Endothelial cell of umbilical vein (primary cell): Measurements from ENCODE around the gene GRM2. TPM values are rescaled to one million over a fixed set of nuclear protein-coding genes. Genes with fewer than 3 reads are reported as not detected.

Experiments used
- BruUV-seq: library from RNA; stranded (reverse); fragments of 400-500 nt; replicated peaks from 2 replicates; lab custom pipeline; 2021; lab: Mats Ljungman, UMichigan
- CTCF ChIA-PET: fragments of 300-600, 350-600 bp; sonication (Branson Sonifier 250); formaldehyde crosslinking; loops from one replicate; lab custom pipeline; 2021; ENCODE audit warnings: antibody characterized with exemption, inconsistent platforms; lab: Charles Lee
- POLR2A ChIA-PET: fragments of 300-600, 350-600 bp; sonication (Branson Sonifier 250); formaldehyde crosslinking; loops from one replicate; lab custom pipeline; 2021; ENCODE audit warnings: antibody characterized with exemption, inconsistent platforms; lab: Charles Lee
- DNase-seq: peaks from one replicate; pipeline ENCODE4 v3.0.0-alpha.2; 2011; ENCODE audit warnings: low read depth, low spot score
- FAIRE-seq: peaks from 2 replicates; lab custom pipeline; 2011; peaks lifted over from hg19 to GRCh38; lab: Jason Lieb, UNC
- H2AFZ ChIP-seq: 2 replicates; pipeline ENCODE4 v1.6.0; 2012; ENCODE audit warnings: low read depth, low read length, control low read depth, inconsistent platforms
- H3K27ac ChIP-seq: 2 replicates; pipeline ENCODE4 v1.5.1; 2011; ENCODE audit warnings: low read depth, mild to moderate bottlenecking, control low read depth, low read length, moderate library complexity; ENCODE audit not compliant: insufficient read depth
- H3K27me3 ChIP-seq, 2 experiments: 2 replicates each; pipeline versions ENCODE4 v1.6.0 to v1.6.1; 2011; ENCODE audit warnings: low read length in 2 of 2, mixed read lengths in 1 of 2; ENCODE audit not compliant: control insufficient read depth in 2 of 2, insufficient read depth in 2 of 2
- H3K36me3 ChIP-seq, 2 experiments: 2 replicates in 1 of 2; 3 replicates in 1 of 2; pipeline ENCODE4 v1.5.1; 2011; ENCODE audit warnings: low read length in 2 of 2, mild to moderate bottlenecking in 1 of 2, moderate library complexity in 1 of 2; ENCODE audit not compliant: control insufficient read depth in 2 of 2, insufficient read depth in 2 of 2; ENCODE audit errors: extremely low read depth in 1 of 2
- H3K4me1 ChIP-seq: 3 replicates; pipeline ENCODE4 v1.5.1; 2011; ENCODE audit warnings: mild to moderate bottlenecking, low read length; ENCODE audit not compliant: control insufficient read depth, insufficient read depth; ENCODE audit errors: extremely low read depth
- H3K4me2 ChIP-seq: 2 replicates; pipeline ENCODE4 v1.6.1; 2011; ENCODE audit warnings: low read length, control low read depth, mixed read lengths; ENCODE audit not compliant: insufficient read depth
- H3K4me3 ChIP-seq, 3 experiments: fragments of 200-600 bp in 1 of 3; sonication (generic), shearing (Covaris generic) in 1 of 3; replicated peaks in 1 of 3; 2 replicates each; pipeline ENCODE4 v1.5.1; 2011 to 2016; ENCODE audit warnings: control low read depth in 3 of 3, low read length in 3 of 3, mild to moderate bottlenecking in 2 of 3, inconsistent platforms in 1 of 3, low read depth in 1 of 3, moderate library complexity in 1 of 3; ENCODE audit not compliant: insufficient read depth in 1 of 3
- H3K79me2 ChIP-seq: 2 replicates; pipeline ENCODE4 v1.6.0; 2012; ENCODE audit warnings: low read length, inconsistent platforms; ENCODE audit not compliant: control insufficient read depth, insufficient read depth
- H3K9ac ChIP-seq: replicated peaks from 2 replicates; pipeline ENCODE3; 2011; ENCODE audit warnings: low read length, control low read depth; ENCODE audit not compliant: insufficient read depth; ENCODE audit errors: extremely low read depth
- H3K9me1 ChIP-seq: replicated peaks from 3 replicates; pipeline ENCODE4 v1.6.0; 2011; ENCODE audit warnings: mild to moderate bottlenecking, low read length; ENCODE audit not compliant: control insufficient read depth, insufficient read depth; ENCODE audit errors: extremely low read depth
- H3K9me3 ChIP-seq: replicated peaks from 2 replicates; pipeline ENCODE4 v1.5.1; 2012; ENCODE audit warnings: low read length, inconsistent platforms; ENCODE audit not compliant: control insufficient read depth, insufficient read depth
- H4K20me1 ChIP-seq: replicated peaks from 2 replicates; pipeline ENCODE3; 2011; ENCODE audit warnings: mild to moderate bottlenecking, low read length; ENCODE audit not compliant: control insufficient read depth, insufficient read depth; ENCODE audit errors: extremely low read depth
- EZH2 ChIP-seq: IDR thresholded peaks from 2 replicates; pipeline ENCODE4 v1.6.1; 2012; ENCODE audit warnings: borderline replicate concordance, low read depth, mild to moderate bottlenecking, moderate library complexity, low read length, inconsistent platforms; ENCODE audit not compliant: severe bottlenecking
- FOS ChIP-seq: IDR thresholded peaks from 2 replicates; pipeline ENCODE4 v1.6.1; 2011; ENCODE audit warnings: mild to moderate bottlenecking, low read length, moderate library complexity, borderline replicate concordance; ENCODE audit not compliant: insufficient read depth
- GATA2 ChIP-seq: IDR thresholded peaks from 2 replicates; pipeline ENCODE4 v1.7.0; 2011; ENCODE audit warnings: low read depth, mild to moderate bottlenecking, moderate library complexity, mixed read lengths, low read length; ENCODE audit not compliant: insufficient read length, insufficient read depth
- JUN ChIP-seq: IDR thresholded peaks from 2 replicates; pipeline ENCODE4 v1.6.1; 2011; ENCODE audit warnings: borderline replicate concordance, low read depth; ENCODE audit not compliant: insufficient read length, insufficient read depth
- MYC ChIP-seq: IDR thresholded peaks from one replicate; pipeline ENCODE4 v1.6.1; 2011; ENCODE audit warnings: mild to moderate bottlenecking, low read depth, low read length
- POLR2A ChIP-seq: IDR thresholded peaks from 2 replicates; pipeline ENCODE4 v1.6.1; 2012; ENCODE audit warnings: low read depth, mild to moderate bottlenecking, control low read depth, low read length
- POLR2AphosphoS5 ChIP-seq: IDR thresholded peaks from 2 replicates; pipeline ENCODE4 v1.6.1; 2012; ENCODE audit warnings: low read depth, mild to moderate bottlenecking, control low read depth, low read length, moderate library complexity; ENCODE audit not compliant: insufficient read depth
- dilution Hi-C: fragments of 300-500 bp; cut with MboI; formaldehyde crosslinking; loops from one replicate; pipeline ENCODE4 v1.15.0; 2019; ENCODE audit warnings: low sequenced_read_pairs; ENCODE audit not compliant: extremely low pct_ligation_motif_present
- intact Hi-C: fragments of 100-400 bp; cut with micrococcal nuclease; formaldehyde crosslinking; loops from one replicate; pipeline ENCODE4 v1.10.0; 2022
- polyA plus RNA-seq, 4 experiments: library from polyadenylated mRNA; depleted of rRNA in 3 of 4; stranded (reverse) in 3 of 4; unstranded in 1 of 4; fragments of >200 nt; gene quantifications; 2 replicates each; pipeline versions ENCODE4 v1.2.1 to v1.2.3, GENCODE V29; 2011 to 2012; ENCODE audit warnings: missing spikeins in 1 of 4
- total RNA-seq: library from RNA; stranded (reverse); gene quantifications from 2 replicates; pipeline ENCODE4 v1.2.3, GENCODE V29; 2021
- TF ChIP-seq, protein P1 (sequence below): IDR thresholded peaks from 2 replicates; pipeline ENCODE4 v1.6.1; 2011; ENCODE audit not compliant: insufficient read depth, insufficient read length
- TF ChIP-seq, protein P2 (sequence below), 2 donors: IDR thresholded peaks; 1 replicate in 1 of 2; 2 replicates in 1 of 2; pipeline ENCODE4 v1.5.1; 2011; ENCODE audit warnings: low read length in 2 of 2, mild to moderate bottlenecking in 2 of 2, moderate library complexity in 2 of 2, control low read depth in 1 of 2, inconsistent platforms in 1 of 2, low read depth in 1 of 2; ENCODE audit not compliant: insufficient read depth in 1 of 2; ENCODE audit errors: extremely low read depth in 1 of 2

GRM2 gene
- total and polyA plus RNA-seq, 2 donors (not counting 3 experiments of a cell fraction or from before 2014, with no cell fraction given), result 0.10 to 0.51 TPM

DNA sequence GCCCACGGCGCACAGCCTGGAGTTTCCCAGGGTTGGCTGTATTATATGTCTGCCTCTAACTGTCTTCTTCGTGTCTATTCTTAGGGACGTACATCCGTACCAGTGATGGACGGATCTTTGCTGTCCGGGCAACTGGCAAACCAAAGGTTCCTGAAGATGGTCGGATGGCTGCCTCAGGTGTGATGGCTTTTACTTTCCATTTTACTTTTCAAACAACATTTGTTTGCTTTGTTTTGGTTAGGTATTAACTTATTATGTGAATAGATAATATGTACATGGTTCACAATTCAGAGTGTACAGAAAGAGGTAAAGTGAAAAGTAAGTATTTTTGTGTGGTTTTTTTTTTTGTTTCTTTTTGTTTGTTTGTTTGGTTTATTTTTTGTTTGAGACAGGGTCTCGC lies 46.9 kb upstream of the GRM2 start:
- no peaks in the 10 kb centered on the region for H3K79me2 ChIP-seq
- no peaks in the 10 kb centered on the region for H3K4me1 ChIP-seq
- POLR2A ChIA-PET, result no interaction called here
- TF ChIP-seq, protein P1, sequence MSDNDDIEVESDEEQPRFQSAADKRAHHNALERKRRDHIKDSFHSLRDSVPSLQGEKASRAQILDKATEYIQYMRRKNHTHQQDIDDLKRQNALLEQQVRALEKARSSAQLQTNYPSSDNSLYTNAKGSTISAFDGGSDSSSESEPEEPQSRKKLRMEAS, result no peak
- TF ChIP-seq FOS, result no peak
- no peak for TF ChIP-seq JUN
- TF ChIP-seq GATA2, result no peak
- no peak for TF ChIP-seq POLR2A
- TF ChIP-seq, protein P2, sequence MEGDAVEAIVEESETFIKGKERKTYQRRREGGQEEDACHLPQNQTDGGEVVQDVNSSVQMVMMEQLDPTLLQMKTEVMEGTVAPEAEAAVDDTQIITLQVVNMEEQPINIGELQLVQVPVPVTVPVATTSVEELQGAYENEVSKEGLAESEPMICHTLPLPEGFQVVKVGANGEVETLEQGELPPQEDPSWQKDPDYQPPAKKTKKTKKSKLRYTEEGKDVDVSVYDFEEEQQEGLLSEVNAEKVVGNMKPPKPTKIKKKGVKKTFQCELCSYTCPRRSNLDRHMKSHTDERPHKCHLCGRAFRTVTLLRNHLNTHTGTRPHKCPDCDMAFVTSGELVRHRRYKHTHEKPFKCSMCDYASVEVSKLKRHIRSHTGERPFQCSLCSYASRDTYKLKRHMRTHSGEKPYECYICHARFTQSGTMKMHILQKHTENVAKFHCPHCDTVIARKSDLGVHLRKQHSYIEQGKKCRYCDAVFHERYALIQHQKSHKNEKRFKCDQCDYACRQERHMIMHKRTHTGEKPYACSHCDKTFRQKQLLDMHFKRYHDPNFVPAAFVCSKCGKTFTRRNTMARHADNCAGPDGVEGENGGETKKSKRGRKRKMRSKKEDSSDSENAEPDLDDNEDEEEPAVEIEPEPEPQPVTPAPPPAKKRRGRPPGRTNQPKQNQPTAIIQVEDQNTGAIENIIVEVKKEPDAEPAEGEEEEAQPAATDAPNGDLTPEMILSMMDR (IDR thresholded peaks at IDR 0.05; ENCODE audit: extremely low read depth in 1 of 2, insufficient read depth in 1 of 2, low read depth in 1 of 2, low read length in 2 of 2), result no peak
- no peak for TF ChIP-seq MYC
- TF ChIP-seq POLR2AphosphoS5, result no peak
- no peak for TF ChIP-seq EZH2
- H3K36me3 ChIP-seq, result peaks cover 10 to 20% of the 10 kb centered on the region in 2 experiments
- no TSS peak for BruUV-seq
- H3K27me3 ChIP-seq, result no peaks in the 10 kb centered on the region
- no peak overlapping the region for H3K9ac ChIP-seq
- H2AFZ ChIP-seq, result no peak overlapping the region
- DNase-seq (no peak), FAIRE-seq (no peak)
- no peak overlapping the region for H3K4me2 ChIP-seq
- dilution Hi-C loops (no loop called here), intact Hi-C loops (no loop called here)
- no peaks in the 10 kb centered on the region for H3K9me3 ChIP-seq
- H3K27ac ChIP-seq, result no peak overlapping the region
- no peaks in the 10 kb centered on the region for H3K9me1 ChIP-seq
- no peaks in the 10 kb centered on the region for H4K20me1 ChIP-seq
- no peak overlapping the region for H3K4me3 ChIP-seq
- CTCF ChIA-PET, result interaction anchor here (1.4 to 3.7 kb wide), 2 partner anchors 10 to 22 kb away, joined by 3 to 28 read pairs; no protein-coding TSS in a partner anchor
